ENCODE measurements around the gene IL17RC. TPM values are rescaled to one million over a fixed set of nuclear protein-coding genes. Genes with fewer than 3 reads are reported as not detected.

The IL17RC gene
- total RNA-seq, 4 donors from 2014 or later = 60.4 to 68.4 (median 65.1) TPM

DNA sequence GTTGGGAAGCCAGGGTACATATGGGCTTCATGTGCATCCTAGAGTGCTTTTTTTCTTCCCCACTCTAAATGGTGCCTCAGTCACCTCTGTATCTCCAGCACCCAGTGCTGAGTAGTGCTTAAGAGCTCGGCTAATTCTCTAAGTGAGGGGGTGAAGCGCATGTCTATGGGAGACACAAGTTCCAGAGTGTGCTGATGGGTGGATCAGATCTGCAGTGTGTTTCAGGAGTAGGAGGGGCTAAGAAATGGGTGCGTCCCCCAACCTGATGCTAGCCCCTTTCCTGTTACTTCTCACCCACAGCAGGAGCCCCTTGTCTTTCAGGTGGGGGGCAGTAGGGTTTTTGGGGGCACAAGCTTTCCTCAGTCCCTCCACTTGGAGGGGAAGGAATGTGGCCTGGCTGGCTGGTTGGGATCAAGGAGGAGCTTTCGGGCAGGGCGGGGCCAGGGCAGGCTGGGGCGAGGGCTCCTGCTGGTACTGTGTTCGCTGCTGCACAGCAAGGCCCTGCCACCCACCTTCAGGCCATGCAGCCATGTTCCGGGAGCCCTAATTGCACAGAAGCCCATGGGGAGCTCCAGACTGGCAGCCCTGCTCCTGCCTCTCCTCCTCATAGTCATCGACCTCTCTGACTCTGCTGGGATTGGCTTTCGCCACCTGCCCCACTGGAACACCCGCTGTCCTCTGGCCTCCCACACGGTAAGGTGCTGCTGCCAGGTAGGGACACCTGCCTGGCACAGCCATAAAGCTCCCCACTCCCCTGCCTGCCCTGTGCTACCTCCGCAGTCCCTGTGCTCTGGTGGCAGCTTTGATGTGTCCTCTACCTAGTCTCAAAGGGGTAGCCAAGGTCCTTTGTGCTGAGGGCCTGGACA is 14.3 kb upstream of the IL17RC start, which contains the start of gene IL17RE:
Gene IL17RE (plus strand): TSS at position 477 of the 866 bp plus-strand sequence. CDS start 85 bp downstream, at position 562.
- TF ChIP-seq, protein P1, sequence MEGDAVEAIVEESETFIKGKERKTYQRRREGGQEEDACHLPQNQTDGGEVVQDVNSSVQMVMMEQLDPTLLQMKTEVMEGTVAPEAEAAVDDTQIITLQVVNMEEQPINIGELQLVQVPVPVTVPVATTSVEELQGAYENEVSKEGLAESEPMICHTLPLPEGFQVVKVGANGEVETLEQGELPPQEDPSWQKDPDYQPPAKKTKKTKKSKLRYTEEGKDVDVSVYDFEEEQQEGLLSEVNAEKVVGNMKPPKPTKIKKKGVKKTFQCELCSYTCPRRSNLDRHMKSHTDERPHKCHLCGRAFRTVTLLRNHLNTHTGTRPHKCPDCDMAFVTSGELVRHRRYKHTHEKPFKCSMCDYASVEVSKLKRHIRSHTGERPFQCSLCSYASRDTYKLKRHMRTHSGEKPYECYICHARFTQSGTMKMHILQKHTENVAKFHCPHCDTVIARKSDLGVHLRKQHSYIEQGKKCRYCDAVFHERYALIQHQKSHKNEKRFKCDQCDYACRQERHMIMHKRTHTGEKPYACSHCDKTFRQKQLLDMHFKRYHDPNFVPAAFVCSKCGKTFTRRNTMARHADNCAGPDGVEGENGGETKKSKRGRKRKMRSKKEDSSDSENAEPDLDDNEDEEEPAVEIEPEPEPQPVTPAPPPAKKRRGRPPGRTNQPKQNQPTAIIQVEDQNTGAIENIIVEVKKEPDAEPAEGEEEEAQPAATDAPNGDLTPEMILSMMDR (IDR thresholded peaks at IDR 0.05) = no peak
- TF ChIP-seq EP300 (IDR thresholded peaks at IDR 0.05) = no peak
- no peak for TF ChIP-seq POLR2A (IDR thresholded peaks at IDR 0.05)
- peaks cover 0 to 34% (median 6%) of the 10 kb centered on the region in 4 donors for H3K4me1 ChIP-seq
- peak within 1 kb of the TSS; percentile 22 to 91 (median 70) for H3K27ac ChIP-seq
- no peak for DNase-seq (ENCODE audit: low spot score in 2 of 2)
- H3K9me3 ChIP-seq = no peaks in the 10 kb centered on the region
- peak within 1 kb of the TSS in 2 of 4 donors; percentile 16 to 35 for H3K4me3 ChIP-seq
- H3K27me3 ChIP-seq = no peaks in the 10 kb centered on the region
- 55 to 60% methylated on average over 10 to 13 of the region's 13 CpGs for WGBS, 2 donors
- no peaks in the 10 kb centered on the region for H3K36me3 ChIP-seq

DNA sequence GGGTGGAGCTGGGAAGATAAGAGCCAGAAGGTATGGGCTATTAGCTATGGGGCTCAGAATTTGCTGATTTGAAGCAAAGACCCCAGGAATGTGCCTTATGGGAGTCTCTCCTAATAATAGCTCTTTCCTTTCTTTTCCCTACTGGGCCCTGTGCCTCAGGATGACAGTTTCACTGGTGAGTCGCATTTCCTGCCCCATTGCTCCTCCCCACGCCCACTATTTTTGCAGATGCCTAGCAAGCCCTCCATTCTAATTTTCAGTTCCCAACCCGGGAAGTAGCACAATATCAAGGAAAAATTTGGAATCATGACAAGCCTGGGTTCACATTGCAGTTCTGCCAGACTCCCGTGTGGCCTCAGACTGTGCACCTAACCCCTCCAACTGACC is 13.7 kb upstream of the IL17RC start:
- H3K9me3 ChIP-seq = no peaks in the 10 kb centered on the region
- H3K27me3 ChIP-seq = no peaks in the 10 kb centered on the region
- no peak for TF ChIP-seq EP300 (IDR thresholded peaks at IDR 0.05)
- TF ChIP-seq, protein P1 (IDR thresholded peaks at IDR 0.05) = no peak
- TF ChIP-seq POLR2A (IDR thresholded peaks at IDR 0.05) = no peak
- no peaks in the 10 kb centered on the region for H3K36me3 ChIP-seq
- H3K4me3 ChIP-seq = peak overlapping the region in 2 of 4 donors; percentile 16 to 35
- 18% methylated on average over 4 of the region's 4 CpGs for WGBS, 2 donors
- peak overlapping the region; percentile 22 to 91 (median 70) for H3K27ac ChIP-seq
- DNase-seq (ENCODE audit: low spot score in 2 of 2) = no peak
- H3K4me1 ChIP-seq = peaks cover 0 to 28% (median 6%) of the 10 kb centered on the region in 4 donors

DNA sequence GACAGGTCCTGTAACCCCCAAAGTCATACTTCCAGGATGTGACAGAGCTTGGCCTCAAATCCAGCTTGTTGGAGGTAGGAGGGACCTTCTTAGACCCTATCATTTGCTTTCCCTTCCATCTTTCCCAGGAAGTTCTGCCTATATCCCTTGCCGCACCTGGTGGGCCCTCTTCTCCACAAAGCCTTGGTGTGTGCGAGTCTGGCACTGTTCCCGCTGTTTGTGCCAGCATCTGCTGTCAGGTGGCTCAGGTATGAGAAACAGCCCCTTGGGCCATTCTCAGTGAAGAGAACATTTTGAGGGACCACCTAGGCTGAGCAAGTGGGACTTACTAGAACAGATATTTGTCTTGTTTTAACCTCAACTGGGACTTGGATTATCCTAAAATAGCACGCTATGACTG is 13.0 kb upstream of the IL17RC start:
- no peak for DNase-seq (ENCODE audit: low spot score in 2 of 2)
- H3K9me3 ChIP-seq = no peaks in the 10 kb centered on the region
- H3K27me3 ChIP-seq = no peaks in the 10 kb centered on the region
- WGBS, 2 donors = 93% methylated on average over 4 of the region's 4 CpGs
- peak overlapping the region in 1 of 4 donors; percentile 76 for H3K27ac ChIP-seq
- H3K4me3 ChIP-seq = no peak overlapping the region
- H3K4me1 ChIP-seq = peaks cover 0 to 21% (median 6%) of the 10 kb centered on the region in 4 donors
- no peaks in the 10 kb centered on the region for H3K36me3 ChIP-seq
- TF ChIP-seq EP300 (IDR thresholded peaks at IDR 0.05) = no peak
- TF ChIP-seq POLR2A (IDR thresholded peaks at IDR 0.05) = no peak
- TF ChIP-seq, protein P1 (IDR thresholded peaks at IDR 0.05) = no peak

DNA sequence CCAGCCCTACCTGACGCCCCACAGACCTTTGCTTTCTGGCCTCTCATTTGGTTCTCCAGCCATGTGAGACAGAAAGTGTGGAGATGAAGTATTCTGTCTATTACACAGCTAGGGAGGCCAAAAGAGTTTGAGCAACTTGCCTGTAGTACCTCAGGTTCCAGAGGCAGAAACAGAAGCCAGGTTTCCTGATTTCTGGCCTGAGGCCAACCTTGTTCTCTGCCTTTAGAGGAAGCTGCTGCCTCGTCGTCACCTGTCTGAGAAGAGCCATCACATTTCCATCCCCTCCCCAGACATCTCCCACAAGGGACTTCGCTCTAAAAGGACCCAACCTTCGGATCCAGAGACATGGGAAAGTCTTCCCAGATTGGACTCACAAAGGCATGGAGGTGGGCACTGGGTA is 10.4 kb upstream of the IL17RC start:
- no peak for TF ChIP-seq EP300 (IDR thresholded peaks at IDR 0.05)
- TF ChIP-seq, protein P1 (IDR thresholded peaks at IDR 0.05) = no peak
- no peak for TF ChIP-seq POLR2A (IDR thresholded peaks at IDR 0.05)
- Histone ChIP-seq H3K4me3 (no peak overlapping the region), H3K36me3 (no peaks in the 10 kb centered on the region), H3K27ac (no peak overlapping the region), H3K4me1 (peaks cover 0 to 18% (median 6%) of the 10 kb centered on the region in 4 donors), H3K27me3 (no peaks in the 10 kb centered on the region), H3K9me3 (no peaks in the 10 kb centered on the region)
- no peak for DNase-seq (ENCODE audit: low spot score in 2 of 2)
- WGBS, 2 donors = 94 to 95% methylated on average over 5 of the region's 5 CpGs

DNA sequence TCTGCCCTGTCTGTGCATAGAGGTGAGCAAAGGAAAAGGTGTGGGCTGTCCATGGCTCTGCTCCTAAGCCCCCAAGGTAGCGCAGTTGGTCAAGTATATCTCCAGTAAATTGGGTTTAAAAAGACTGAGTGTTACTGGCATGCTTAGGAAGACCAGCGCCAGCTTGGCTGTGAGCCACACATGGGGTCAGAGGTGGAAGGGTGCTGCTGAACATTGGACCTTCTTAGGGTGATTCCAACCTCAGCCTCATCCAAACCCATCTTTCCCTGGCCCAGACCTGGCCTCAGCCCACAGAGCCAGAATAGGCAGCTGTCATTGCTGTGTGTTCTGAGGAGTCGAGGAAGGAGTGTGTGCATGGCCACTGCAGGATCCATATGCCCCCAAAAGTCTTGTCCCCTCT is 8.6 kb upstream of the IL17RC start:
- peaks cover 0 to 5% (median 0%) of the 10 kb centered on the region in 4 donors for H3K4me1 ChIP-seq
- TF ChIP-seq EP300 (IDR thresholded peaks at IDR 0.05) (no peak), POLR2A (IDR thresholded peaks at IDR 0.05) (no peak)
- TF ChIP-seq, protein P1 (IDR thresholded peaks at IDR 0.05) = no peak
- H3K27me3 ChIP-seq = no peaks in the 10 kb centered on the region
- H3K9me3 ChIP-seq = no peaks in the 10 kb centered on the region
- DNase-seq (ENCODE audit: low spot score in 2 of 2) = no peak
- H3K4me3 ChIP-seq = no peak overlapping the region
- WGBS, 2 donors = 76 to 82% methylated on average over 3 of the region's 3 CpGs
- no peaks in the 10 kb centered on the region for H3K36me3 ChIP-seq
- H3K27ac ChIP-seq = no peak overlapping the region
